Epidermal melanocyte (primary cell): ENCODE results near the gene C10orf62.
"Not testable (repeated sequence)": the region's sequence is repeated elsewhere in the genome, so short reads cannot be mapped to it uniquely, and the experiment has no call there.

Experiments
- DNase-seq: peaks from one replicate; pipeline ENCODE4 v3.0.0; 2011; ENCODE audit warnings: low spot score; ENCODE audit not compliant: insufficient read length

Gene C10orf62

GRCh38 chr10:97589479-97589878 lies at the start of gene C10orf62:
TSS of gene C10orf62 (plus strand) at chr10:97589721. CDS start at chr10:97589898, 177 bp downstream.
- DNase-seq = no peak

GRCh38 chr10:97540669-97541500 lies 48.6 kb upstream of the C10orf62 start:
- no peak for DNase-seq

- no peak for DNase-seq
Measured at GRCh38 chr10:97542169-97543024, 47.1 kb upstream of the C10orf62 start.

- DNase-seq = peak; percentile 68
Measured at GRCh38 chr10:97543025-97543546, 46.4 kb upstream of the C10orf62 start.

GRCh38 chr10:97546456-97547270 lies 42.9 kb upstream of the C10orf62 start:
- no peak for DNase-seq

- no peak for DNase-seq
Measured at GRCh38 chr10:97547271-97547600, 42.3 kb upstream of the C10orf62 start.

- no peak for DNase-seq
Measured at GRCh38 chr10:97547962-97548361, 41.6 kb upstream of the C10orf62 start.

- no peak for DNase-seq
Measured at GRCh38 chr10:97548828-97549455, 40.6 kb upstream of the C10orf62 start.

- no peak for DNase-seq
Measured at GRCh38 chr10:97549587-97550322, 39.8 kb upstream of the C10orf62 start.

GRCh38 chr10:97550336-97551149 lies 39.0 kb upstream of the C10orf62 start:
- no peak for DNase-seq

- DNase-seq = no peak
Measured at GRCh38 chr10:97551271-97551670, 38.2 kb upstream of the C10orf62 start.

GRCh38 chr10:97553575-97554031 lies 35.9 kb upstream of the C10orf62 start:
- no peak for DNase-seq

GRCh38 chr10:97554336-97554735 lies 35.2 kb upstream of the C10orf62 start:
- not testable (repeated sequence) for DNase-seq

GRCh38 chr10:97555541-97555940 lies 34.0 kb upstream of the C10orf62 start:
- DNase-seq = not testable (repeated sequence)

- not testable (repeated sequence) for DNase-seq
Measured at GRCh38 chr10:97560731-97561381, 28.7 kb upstream of the C10orf62 start.

GRCh38 chr10:97561386-97562077 lies 28.0 kb upstream of the C10orf62 start:
- not testable (repeated sequence) for DNase-seq

GRCh38 chr10:97562329-97562728 lies 27.2 kb upstream of the C10orf62 start:
- DNase-seq = not testable (repeated sequence)

GRCh38 chr10:97563337-97563736 lies 26.2 kb upstream of the C10orf62 start:
- no peak for DNase-seq
